Loucy (cell line): Measurements from ENCODE around the gene DHX34.

Source experiments
- H2AFZ ChIP-seq: fragments of 200-600 bp; sonication (generic); 2 replicates; pipeline ENCODE4 v1.6.0; 2016; ENCODE audit warnings: antibody characterized with exemption, mild to moderate bottlenecking, low read length, moderate library complexity
- H3F3A ChIP-seq: fragments of 200-600 bp; 2 replicates; pipeline ENCODE4 v1.6.0; 2016; ENCODE audit warnings: antibody characterized with exemption, low read depth, mild to moderate bottlenecking
- H3K27me3 ChIP-seq: fragments of 200-600 bp; sonication (generic); 2 replicates; pipeline ENCODE4 v1.6.1; 2014; ENCODE audit warnings: low read length, mild to moderate bottlenecking; ENCODE audit not compliant: insufficient read depth, poor library complexity, severe bottlenecking
- H3K36me3 ChIP-seq: fragments of 200-600 bp; sonication (generic); 2 replicates; pipeline ENCODE4 v1.6.1; 2016; ENCODE audit warnings: low read length; ENCODE audit not compliant: insufficient read depth
- H3K4me1 ChIP-seq: fragments of 200-600 bp; sonication (generic); 2 replicates; pipeline ENCODE4 v1.5.1; 2014; ENCODE audit warnings: low read length, mild to moderate bottlenecking; ENCODE audit not compliant: insufficient read depth, poor library complexity, severe bottlenecking
- H3K4me2 ChIP-seq: fragments of 200-600 bp; sonication (generic); 2 replicates; pipeline ENCODE4 v1.6.0; 2014; ENCODE audit warnings: antibody characterized with exemption, low read length, low read depth, mild to moderate bottlenecking; ENCODE audit not compliant: poor library complexity, severe bottlenecking
- H3K4me3 ChIP-seq: fragments of 200-600 bp; sonication (generic); 2 replicates; pipeline ENCODE4 v1.5.1; 2014; ENCODE audit warnings: low read length, mild to moderate bottlenecking, mixed read lengths; ENCODE audit not compliant: poor library complexity, severe bottlenecking
- H3K79me2 ChIP-seq: fragments of 200-600 bp; sonication (generic); 2 replicates; pipeline ENCODE4 v1.6.1; 2014; ENCODE audit warnings: low read length; ENCODE audit not compliant: insufficient read depth
- H3K9ac ChIP-seq: fragments of 200-600 bp; sonication (generic); 2 replicates; pipeline ENCODE4 v1.6.0; 2014; ENCODE audit warnings: mild to moderate bottlenecking, low read depth, low read length, moderate library complexity; ENCODE audit not compliant: poor library complexity, severe bottlenecking
- H3K9me2 ChIP-seq: fragments of 200-600 bp; sonication (generic); replicated peaks from 2 replicates; pipeline ENCODE4 v1.6.1; 2016; ENCODE audit warnings: low read depth, low read length, mixed read lengths
- H3K9me3 ChIP-seq: fragments of 200-600 bp; sonication (generic); 2 replicates; pipeline ENCODE4 v1.6.1; 2014; ENCODE audit warnings: mild to moderate bottlenecking, antibody characterized with exemption, low read length, low read depth; ENCODE audit not compliant: insufficient read depth
- H4K20me1 ChIP-seq: fragments of 200-600 bp; sonication (generic); 2 replicates; pipeline ENCODE4 v1.6.0; 2014; ENCODE audit warnings: antibody characterized with exemption, low read length, mild to moderate bottlenecking; ENCODE audit not compliant: insufficient read depth, poor library complexity, severe bottlenecking
- CTCF ChIP-seq: fragments of 200-600 bp; sonication (generic); conservative IDR thresholded peaks from 2 replicates; pipeline ENCODE4 v1.5.1; 2014; ENCODE audit warnings: mild to moderate bottlenecking, antibody characterized with exemption, low read length
- EZH2phosphoT487 ChIP-seq: fragments of 200-600 bp; IDR thresholded peaks from 2 replicates; pipeline ENCODE4 v1.6.1; 2018; ENCODE audit warnings: antibody characterized with exemption, mild to moderate bottlenecking, moderate library complexity, borderline replicate concordance

The DHX34 gene

DNA sequence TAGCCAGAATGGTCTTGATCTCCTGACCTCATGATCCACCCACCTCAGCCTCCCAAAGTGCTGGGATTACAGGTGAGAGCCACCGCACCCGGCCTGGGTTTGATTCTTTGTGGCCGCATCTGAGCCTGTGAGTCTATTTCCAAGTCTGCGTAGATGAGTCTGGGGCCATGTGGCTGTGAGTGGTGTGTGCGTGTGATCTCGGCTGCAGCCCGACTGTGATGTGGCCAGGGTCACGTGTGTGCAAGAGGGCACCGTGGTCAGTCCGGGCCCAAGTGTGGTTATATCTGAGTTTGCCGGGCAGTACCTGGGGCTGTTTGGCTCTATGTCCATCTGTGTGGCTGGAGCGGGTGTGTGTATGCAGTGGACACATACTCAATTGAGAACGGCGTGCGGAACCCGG, 64.8 kb downstream of the DHX34 start:
- Histone ChIP-seq H3K79me2 (no peaks in the 10 kb centered on the region), H3K9me2 (no peaks in the 10 kb centered on the region), H3K4me2 (no peak overlapping the region), H3K4me1 (no peaks in the 10 kb centered on the region), H4K20me1 (no peaks in the 10 kb centered on the region), H3K9ac (no peak overlapping the region), H3K27me3 (no peaks in the 10 kb centered on the region), H2AFZ (no peak overlapping the region), H3K4me3 (no peak overlapping the region), H3K36me3 (no peaks in the 10 kb centered on the region), H3K9me3 (no peaks in the 10 kb centered on the region), H3F3A (no peaks in the 10 kb centered on the region)
- TF ChIP-seq EZH2phosphoT487 (no peak), CTCF (no peak)

- H3K79me2 ChIP-seq: no peaks in the 10 kb centered on the region
- no peak overlapping the region for H3K9ac ChIP-seq
- H3K4me3 ChIP-seq: no peak overlapping the region
- H3K4me1 ChIP-seq: no peaks in the 10 kb centered on the region
- H3K36me3 ChIP-seq: no peaks in the 10 kb centered on the region
- no peaks in the 10 kb centered on the region for H3K27me3 ChIP-seq
- H3K4me2 ChIP-seq: no peak overlapping the region
- TF ChIP-seq EZH2phosphoT487 (no peak), CTCF (peak; percentile 23; the same call in 1 of the 2 replicates)
- H3F3A ChIP-seq: no peaks in the 10 kb centered on the region
- H4K20me1 ChIP-seq: no peaks in the 10 kb centered on the region
- no peaks in the 10 kb centered on the region for H3K9me3 ChIP-seq
- no peak overlapping the region for H2AFZ ChIP-seq
- H3K9me2 ChIP-seq: no peaks in the 10 kb centered on the region
Observed at GRCh38 chr19:47414469-47414868, 65.4 kb downstream of the DHX34 start.

GRCh38 chr19:47415953-47416642, 67.0 kb downstream of the DHX34 start:
- Histone ChIP-seq H3K36me3 (no peaks in the 10 kb centered on the region), H3F3A (no peaks in the 10 kb centered on the region), H3K9me3 (no peaks in the 10 kb centered on the region), H3K9me2 (no peaks in the 10 kb centered on the region), H3K79me2 (no peaks in the 10 kb centered on the region), H3K4me1 (no peaks in the 10 kb centered on the region), H3K4me2 (no peak overlapping the region), H3K27me3 (no peaks in the 10 kb centered on the region), H3K4me3 (no peak overlapping the region), H2AFZ (no peak overlapping the region), H4K20me1 (no peaks in the 10 kb centered on the region), H3K9ac (no peak overlapping the region)
- TF ChIP-seq EZH2phosphoT487: no peak
- TF ChIP-seq CTCF: no peak
